GM19452 (cell line): ENCODE data around the gene PPP1R16B.
A peak's percentile ranks its signal among the peaks of the same experiment; 100 is the strongest.
"Not testable (repeated sequence)": the region's sequence is repeated elsewhere in the genome, so short reads cannot be mapped to it uniquely, and the experiment has no call there.

Source experiments
- ATAC-seq: cut with Tn5 transposase; IDR thresholded peaks from one replicate; pipeline ENCODE4 v1.9.1; 2021; ENCODE audit not compliant: unreplicated experiment

Gene PPP1R16B

GRCh38 chr20:38791291-38791690, 14.2 kb upstream of the PPP1R16B start:
- ATAC-seq = no peak

GRCh38 chr20:38791940-38792339, 13.6 kb upstream of the PPP1R16B start:
- no peak for ATAC-seq

- not testable (repeated sequence) for ATAC-seq
Observed at GRCh38 chr20:38794057-38794456, 11.4 kb upstream of the PPP1R16B start.

- no peak for ATAC-seq
Observed at GRCh38 chr20:38798266-38798665, 7.2 kb upstream of the PPP1R16B start.

- ATAC-seq = no peak
Observed at GRCh38 chr20:38799203-38799602, 6.3 kb upstream of the PPP1R16B start.

GRCh38 chr20:38800882-38801281, 4.6 kb upstream of the PPP1R16B start:
- no peak for ATAC-seq

- ATAC-seq = no peak
Observed at GRCh38 chr20:38804221-38804620, 1.3 kb upstream of the PPP1R16B start.

- peak; percentile 38 for ATAC-seq
Observed at GRCh38 chr20:38804682-38805501, 605 bp upstream of the PPP1R16B start.

- no peak for ATAC-seq
Observed at GRCh38 chr20:38805958-38806854, 709 bp downstream of the PPP1R16B start.

- no peak for ATAC-seq
Observed at GRCh38 chr20:38806855-38807655, 1.6 kb downstream of the PPP1R16B start.

- no peak for ATAC-seq
Observed at GRCh38 chr20:38809942-38810341, 4.4 kb downstream of the PPP1R16B start.

GRCh38 chr20:38810926-38811630, 5.6 kb downstream of the PPP1R16B start:
- ATAC-seq = no peak

GRCh38 chr20:38811769-38812168, 6.3 kb downstream of the PPP1R16B start:
- no peak for ATAC-seq

GRCh38 chr20:38812182-38812581, 6.7 kb downstream of the PPP1R16B start:
- no peak for ATAC-seq

GRCh38 chr20:38812709-38813573, 7.4 kb downstream of the PPP1R16B start:
- ATAC-seq = no peak

- not testable (repeated sequence) for ATAC-seq
Observed at GRCh38 chr20:38813574-38813962, 8.1 kb downstream of the PPP1R16B start.

GRCh38 chr20:38815446-38815845, 9.9 kb downstream of the PPP1R16B start:
- no peak for ATAC-seq

GRCh38 chr20:38818113-38819065, 12.9 kb downstream of the PPP1R16B start:
- no peak for ATAC-seq

GRCh38 chr20:38825571-38825900, 20.0 kb downstream of the PPP1R16B start:
- no peak for ATAC-seq
